EL (cell line): ENCODE measurements around the gene PSMD12.

Experiments
- DNase-seq: peaks from one replicate; pipeline ENCODE4 v3.0.0-alpha.2; 2016

PSMD12 gene

DNA sequence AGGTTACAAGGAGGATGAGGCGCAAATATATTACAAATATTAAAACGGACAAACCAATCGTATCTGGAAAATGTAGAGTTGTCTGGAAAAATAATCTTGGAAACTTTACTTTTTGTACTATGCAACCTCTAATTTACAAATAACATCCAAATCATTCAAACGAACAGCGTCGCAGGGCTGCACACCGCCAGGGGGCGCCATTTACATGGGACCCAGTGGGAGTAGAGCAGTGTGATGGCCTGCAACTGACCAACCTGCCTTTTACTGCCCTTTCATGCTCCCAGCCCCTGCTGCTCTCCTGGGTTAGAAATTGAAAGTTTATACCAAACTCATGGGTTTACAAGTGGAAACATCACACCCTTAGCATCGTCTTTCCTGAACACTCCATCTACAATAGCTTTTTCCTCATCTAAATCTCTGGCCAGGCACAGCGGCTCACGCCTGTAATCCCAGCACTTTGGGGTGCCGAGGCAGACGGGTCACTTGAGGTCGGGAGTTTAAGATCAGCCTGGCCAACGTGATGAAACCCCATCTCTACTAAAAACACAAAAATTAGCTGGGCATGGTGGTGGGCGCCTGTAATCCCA lies 20.7 kb upstream of the PSMD12 start:
- DNase-seq: peak; percentile 48

DNA sequence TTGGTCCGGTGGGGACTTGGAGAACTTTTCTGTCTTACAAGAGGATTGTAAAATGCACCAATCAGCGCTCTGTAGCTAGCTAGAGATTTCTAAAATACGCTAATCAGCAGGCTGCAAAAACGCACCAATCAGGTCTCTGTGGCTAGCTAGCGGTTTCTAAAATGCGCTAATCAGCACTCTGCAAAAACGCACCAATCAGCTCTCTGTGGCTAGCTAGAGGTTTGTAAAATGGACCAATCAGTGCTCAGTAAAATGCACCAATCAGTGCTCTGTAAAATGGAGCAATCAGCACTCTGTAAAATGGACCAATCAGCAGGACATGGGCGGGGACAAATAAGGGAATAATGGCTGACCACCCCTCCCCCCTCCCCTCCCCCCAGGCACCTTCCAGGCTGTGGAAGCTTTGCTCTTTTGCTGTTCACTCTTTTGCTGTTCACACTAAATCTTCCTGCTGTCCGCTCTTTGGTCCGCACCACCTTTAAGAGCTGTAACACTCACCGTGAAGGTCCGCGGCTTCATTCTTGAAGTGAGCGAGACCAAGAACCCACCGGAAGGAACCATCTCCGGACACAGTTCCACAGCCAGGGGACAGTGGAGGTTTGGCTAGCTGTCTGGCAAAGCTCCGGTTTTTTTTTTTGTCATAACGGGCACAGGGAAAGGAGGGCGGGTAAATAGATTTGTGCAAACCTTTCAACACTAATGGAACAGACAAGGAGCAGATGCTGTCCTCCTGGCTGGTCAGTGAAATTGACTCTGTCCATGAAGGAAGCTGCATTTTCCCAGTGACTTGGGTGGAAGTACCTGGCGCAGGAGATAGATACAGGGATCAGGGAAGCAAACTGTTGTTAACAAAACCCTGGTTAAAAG lies 19.0 kb upstream of the PSMD12 start:
- DNase-seq: no peak

DNA sequence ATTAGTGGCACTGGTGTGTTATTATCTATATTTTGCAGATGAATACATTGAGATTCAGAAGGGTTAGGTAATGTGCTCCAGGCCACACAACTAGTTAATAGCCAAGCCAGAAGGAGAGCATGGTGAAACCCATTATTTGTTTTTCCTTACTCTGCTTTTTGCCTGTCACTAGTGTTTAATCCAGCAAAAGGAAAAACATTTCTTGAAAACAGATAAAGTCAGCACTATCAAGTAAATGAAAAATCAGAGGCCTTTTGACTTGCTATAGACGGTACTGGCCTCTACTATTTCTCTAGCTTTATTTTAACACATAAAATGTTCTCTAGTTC lies 15.5 kb upstream of the PSMD12 start:
- no peak for DNase-seq

DNA sequence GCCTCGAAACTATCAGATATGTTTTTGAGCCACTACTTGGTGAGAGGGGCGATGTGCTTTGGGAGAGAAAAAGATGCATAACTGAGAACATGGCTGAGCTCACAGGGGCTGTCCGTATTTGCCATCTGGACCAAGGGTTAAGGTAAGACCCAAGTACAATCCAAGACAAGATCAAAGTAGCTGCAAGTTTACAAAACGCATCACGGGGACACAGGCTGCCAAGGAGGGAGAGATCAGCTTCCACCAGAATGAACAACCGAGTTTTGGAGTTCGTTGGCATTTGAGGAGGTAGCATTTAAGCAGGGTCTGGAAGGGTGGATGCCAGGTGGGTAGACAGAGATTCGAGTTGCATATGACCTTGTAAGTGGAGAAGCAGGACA lies 12.9 kb upstream of the PSMD12 start:
- no peak for DNase-seq

DNA sequence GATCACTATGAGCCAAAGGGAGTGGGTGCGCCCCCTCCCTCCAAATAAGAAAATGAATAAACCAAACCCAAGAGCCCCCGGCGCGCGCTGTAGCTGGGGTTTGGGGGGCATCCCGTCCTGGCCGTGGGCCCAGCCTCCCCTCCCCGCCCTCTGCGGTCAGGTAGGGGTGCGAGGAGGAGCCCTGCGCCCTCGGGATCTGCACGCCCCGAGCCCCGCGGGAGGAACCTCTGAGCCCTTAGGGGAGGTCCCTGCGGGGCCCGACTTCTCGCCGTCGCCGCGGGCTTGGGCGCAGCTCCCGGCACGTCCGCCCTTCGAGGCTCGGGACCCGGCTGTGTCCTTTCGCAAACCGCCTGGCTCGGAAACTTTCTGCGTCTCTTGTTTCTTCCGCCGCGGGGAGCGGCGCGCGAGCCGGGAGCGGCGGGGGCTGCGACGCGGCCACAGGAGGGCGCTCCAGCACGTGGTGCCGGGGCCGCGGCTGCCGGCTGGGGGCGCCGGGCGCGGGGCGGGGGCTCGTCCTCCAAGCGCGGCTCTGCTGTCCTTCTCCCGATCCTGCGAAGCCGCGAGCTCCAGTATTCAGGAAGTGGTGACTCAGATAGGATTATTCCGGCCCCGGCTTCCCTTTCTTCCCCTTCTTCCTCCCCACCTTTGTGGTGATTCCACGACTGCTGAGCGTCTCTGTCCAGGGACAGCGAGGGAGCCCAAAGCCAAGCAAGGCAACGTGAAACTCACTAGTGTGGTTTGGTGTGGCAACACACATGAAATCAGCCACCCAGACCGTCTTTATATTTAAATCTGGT lies 12.3 kb upstream of the PSMD12 start:
- DNase-seq: peak; percentile 84

DNA sequence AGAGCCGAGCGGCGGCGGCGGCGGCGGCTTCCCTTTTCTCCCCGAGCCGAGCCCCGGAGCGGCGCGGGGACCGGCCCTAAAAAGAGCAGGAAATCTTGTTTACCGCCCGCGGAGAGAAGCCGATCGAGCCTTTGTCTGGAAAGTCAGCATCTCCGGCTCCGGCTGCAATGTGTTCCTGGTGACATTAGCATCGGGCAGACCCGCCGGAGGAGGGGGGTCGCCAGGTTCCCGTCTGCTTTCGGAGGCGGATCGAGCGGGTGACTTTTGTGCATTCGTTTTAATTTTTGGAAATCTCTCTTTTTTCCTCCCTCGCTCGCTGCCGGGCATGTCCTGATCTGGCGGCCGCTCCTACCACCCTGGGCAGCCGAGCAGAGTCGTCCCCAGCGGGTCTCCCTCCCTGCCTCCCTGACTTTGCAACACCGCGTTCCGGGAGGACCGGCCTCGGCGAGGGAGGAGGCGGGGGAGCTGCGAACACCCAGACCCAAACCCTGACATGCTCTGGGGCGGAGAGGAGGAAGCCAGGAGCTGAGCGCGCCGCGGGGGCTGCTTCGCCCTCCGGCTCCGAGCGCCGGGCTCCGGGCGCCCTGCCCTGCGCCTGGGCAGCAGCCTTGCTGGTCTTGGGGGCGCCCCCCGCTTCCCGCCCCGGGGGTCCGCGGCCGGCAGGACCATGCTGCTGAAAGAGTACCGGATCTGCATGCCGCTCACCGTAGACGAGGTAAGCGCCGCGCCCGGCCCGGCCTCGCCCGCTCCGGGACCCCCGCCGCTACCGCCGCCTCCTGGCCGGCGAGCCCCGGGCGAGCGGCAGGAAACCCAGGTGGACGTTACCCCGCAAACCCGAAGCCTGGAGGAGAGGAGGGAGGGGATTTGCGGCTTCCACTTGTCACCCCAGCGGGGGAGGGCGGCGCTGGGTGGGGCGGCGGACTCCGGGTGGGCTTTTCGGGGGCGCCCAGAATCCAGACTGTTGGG lies 11.4 kb upstream of the PSMD12 start:
- peak; percentile 56 for DNase-seq

DNA sequence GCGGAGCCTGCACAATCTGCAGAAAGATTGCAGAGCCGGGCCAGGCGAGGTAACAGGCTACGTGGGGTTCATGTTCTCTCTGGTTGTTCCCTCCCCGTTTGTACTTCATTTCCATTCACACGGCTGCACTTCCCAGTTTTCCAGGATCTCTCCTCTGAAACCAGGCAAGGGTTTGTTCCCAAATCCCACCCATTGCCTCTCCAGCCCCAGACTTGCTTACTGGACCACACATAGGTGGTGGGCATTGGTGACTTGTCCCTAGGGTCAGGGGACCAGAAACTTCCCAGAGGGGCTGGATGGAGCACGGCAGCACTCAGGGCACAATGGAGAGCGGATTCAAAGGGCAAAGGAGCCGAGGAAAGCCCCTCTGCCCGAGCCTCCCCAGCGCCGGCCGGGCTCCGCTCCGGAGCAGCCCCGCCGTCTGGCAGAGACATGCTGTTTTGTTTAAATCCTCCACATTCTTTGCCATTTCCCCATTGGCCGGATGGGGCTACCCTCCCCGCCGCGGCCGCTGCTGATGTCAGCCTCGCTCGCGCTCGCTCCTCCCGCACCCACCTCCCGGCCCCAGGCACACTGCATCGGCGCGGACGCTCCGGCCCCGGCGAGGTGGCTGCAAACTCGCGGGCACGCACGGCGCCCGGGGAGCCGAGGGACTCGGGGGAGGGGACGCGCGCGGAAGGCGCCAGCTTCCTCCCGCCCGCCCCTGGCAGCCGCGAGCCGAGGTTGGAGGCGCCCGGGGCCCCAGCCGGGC lies 10.5 kb upstream of the PSMD12 start, which contains the start of gene PITPNC1:
Gene PITPNC1 (plus strand): TSS at position 545 of the 751 bp plus-strand sequence.
- peak; percentile 87 for DNase-seq

DNA sequence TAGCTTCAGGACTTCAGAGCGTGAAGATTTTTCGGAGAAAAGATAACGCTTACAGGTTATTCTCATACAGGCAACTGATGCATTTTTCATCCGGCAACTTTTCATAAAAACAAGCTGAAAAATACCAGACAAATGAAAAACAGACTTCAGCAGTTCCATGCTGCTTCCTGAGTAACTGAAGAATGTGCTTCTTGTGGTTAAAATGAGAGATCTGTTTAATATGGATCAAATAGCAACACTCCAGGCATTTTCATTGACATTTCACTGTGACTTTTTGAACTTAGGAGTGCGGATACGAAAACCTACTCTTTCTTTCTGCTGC lies 10.0 kb upstream of the PSMD12 start:
- DNase-seq: peak; percentile 40

DNA sequence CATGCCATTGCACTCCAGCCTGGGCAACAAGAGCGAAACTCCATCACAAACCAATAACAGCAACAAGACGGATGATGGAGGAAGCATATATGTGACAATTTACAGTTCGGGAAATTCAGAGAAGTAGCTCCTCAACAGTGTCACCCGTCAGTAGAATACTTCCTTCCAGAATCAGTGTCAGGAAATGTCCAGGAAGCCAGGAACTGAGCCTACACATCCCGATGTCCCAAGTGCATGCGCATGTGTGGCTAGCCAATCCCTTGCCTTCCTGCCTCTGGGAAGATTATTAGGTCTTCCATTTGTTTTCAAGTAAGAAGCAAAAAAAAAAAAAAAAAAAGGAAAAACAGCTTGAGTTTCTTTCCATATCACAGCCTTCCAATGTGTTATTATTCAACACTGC lies 9.3 kb upstream of the PSMD12 start:
- no peak for DNase-seq

DNA sequence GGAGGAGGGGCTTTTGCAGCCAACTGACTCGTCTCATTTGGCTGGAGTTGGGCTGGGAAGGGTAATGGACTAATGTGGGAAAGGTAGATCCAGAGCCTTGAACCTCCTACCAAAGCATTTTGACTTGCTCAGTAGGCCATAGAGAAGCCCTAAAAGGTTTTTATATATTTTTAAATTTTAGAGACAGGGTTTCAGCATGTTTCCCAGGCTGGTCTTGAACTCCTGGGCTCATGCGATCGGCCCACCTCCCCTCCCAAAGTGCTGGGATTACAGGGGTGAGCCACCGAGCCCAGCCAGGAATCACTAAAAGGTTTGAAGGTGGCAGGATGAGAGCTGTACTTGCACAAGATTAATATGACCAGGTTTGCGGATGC lies 8.7 kb upstream of the PSMD12 start:
- no peak for DNase-seq

DNA sequence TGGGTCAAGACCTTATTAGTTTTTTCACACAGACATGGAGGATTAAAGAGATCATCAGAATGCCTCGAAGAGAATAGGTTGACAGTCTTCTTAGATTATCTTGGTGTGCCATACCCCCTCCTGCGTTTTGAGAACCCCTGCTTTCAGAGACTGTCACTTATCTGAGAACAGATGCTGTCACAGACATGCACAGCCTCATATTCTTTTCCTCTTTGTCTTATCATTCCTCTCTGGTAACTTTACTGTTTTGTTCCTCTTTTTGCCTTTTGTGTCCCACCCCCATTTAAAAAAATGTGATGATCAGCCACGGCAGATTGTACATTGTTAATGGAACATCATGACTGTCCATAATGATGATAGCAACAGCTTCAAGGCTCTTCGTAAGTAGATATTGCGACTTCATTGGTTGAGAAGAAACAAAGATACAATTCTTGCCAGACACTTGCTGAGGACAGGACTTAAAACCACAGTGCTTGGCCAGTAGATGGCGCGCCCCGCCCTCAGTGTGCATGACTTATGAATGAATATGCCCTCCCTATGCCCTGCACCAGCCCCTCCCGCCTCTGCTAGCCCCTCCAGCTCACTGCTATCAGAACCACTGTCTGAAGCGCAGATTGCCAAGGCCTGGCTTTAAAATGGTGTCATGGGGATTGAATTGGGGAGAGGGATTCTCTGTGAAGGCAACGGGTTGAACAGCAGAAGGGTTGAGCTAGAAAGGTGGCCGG lies 8.1 kb upstream of the PSMD12 start:
- DNase-seq: peak; percentile 81

DNA sequence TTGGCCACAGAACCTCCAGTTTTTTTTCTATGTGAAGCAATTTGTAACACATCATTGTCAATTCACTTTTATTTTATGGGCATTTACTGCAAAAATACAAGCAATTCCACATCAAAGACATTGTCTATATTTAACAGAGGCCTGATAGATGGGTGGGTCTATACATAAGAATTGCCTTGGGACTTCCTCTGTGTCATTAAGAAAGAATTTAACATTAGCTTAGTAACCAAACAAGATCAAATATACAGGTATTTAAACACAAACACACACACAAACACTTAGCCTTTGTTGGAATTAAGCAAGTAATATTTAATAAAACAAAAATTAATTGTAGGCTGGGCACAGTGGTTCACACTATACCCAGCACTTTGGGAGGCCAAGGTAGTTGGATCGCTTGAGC lies 6.4 kb upstream of the PSMD12 start:
- no peak for DNase-seq

DNA sequence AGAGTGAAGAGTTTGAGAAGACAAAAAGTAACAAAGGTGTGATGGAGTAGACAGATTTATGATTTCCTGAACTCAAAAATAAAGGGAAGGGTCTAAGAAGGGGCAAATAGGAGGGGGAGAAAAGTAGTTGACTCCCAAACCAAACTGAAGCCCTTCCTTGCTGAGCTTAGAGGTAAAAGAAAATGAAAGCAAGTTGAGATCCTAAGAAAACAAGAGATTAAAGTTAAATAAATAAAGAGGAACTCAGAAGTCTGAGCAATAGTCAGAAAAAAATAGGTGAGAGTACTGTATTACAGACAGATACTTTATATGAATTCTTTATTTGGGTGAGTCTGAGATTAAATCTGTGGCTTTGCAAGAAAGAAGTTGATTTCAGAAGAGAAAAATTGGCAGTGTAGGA lies 3.3 kb upstream of the PSMD12 start:
- no peak for DNase-seq

DNA sequence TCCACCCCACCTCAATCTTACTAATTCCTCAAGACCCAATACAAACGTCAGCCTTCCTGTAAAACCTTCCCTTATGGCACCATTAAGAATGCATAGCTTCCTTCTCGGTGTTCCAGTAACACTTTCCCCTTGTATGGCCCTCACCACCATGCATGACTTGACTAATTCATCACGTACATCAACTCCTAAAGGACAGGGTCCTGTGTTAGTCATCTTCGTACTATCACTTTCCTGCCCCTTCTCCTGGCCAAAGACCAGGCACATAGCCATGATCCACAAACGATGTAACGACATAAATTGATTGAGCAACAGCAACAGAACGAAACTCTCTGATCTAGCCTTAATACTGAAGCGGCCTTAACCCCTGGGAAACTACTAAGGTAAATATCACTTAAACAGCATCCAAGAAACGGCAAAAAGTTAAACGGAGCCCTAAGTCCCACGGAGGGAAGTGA lies 612 bp downstream of the PSMD12 start:
- DNase-seq: peak; percentile 68

DNA sequence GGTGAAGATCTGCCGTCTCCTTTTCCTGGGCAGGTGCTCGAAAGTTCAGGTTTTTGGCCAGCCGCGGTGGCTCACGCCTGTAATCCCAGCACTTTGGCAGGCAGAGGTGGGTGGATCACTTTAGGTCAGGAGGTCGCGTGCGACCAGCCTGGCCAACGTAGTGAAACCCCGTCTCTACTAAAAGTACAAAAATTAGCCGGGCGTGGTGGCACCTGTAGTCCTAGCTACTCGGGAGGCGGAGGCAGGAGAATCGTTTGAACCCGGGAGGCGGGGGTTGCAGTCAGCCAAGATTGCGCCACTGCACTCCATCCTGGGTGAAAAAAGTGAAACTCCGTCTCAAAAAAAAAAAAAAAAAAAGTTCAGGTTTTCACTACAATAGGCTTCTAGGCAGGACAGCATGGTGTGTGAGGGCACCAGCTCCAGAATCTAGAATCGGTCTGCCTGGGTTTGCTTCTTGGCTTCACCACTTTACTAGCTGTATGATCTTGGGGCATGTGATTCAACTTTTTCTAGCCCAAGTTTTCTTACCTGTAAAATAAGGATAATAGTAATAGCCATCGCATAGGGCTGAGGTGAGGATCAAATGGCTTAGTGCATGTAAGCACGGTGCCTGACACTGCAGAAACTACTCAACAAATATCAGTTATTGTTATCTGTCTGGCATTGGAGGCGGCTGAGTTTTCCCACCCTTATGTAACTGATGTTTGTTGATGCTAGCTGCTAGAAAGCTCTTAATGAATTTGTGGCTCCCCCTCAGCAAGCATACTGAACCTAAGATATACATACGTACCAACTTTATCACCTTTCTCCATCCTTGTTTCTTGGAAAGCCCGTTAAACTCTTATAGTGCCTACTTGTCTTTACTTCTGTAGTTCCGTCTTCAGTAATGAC lies 1.3 kb downstream of the PSMD12 start:
- no peak for DNase-seq

DNA sequence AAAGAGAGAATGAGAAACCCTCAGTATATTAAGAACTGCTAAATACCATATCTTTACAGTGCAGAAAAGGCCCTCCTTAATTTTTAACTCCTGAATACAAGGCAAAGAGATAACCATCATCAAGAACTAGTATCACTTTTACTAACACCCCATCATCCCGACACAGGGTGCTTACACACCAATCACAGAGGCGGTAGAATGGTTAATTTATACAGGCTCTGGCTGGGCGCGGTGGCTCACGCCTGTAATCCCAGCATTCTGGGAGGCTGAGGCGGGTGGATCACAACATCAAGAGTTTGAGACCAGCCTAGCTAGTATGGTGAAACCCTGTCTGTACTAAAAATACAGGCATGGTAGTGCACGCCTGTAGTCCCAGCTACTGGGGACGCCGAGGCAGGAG lies 4.2 kb downstream of the PSMD12 start:
- DNase-seq: no peak

DNA sequence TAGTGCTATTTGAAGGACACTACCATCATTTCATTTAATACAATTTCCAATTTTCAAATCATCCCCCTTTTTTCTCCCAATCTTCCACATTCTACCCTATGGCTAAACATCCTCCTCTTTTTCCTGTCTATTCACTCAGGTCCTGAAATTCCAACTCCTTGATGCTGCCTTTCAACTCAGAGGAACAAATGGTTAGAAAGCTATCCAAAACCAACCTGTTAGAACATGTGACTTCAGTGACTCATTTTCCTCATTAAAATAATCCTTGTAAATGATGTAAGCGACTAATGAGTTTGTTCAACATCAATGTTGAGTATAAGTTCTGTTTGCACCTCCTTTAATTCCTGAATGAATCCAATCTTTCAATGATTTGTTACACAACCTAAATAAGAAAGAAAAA lies 5.5 kb downstream of the PSMD12 start:
- no peak for DNase-seq

DNA sequence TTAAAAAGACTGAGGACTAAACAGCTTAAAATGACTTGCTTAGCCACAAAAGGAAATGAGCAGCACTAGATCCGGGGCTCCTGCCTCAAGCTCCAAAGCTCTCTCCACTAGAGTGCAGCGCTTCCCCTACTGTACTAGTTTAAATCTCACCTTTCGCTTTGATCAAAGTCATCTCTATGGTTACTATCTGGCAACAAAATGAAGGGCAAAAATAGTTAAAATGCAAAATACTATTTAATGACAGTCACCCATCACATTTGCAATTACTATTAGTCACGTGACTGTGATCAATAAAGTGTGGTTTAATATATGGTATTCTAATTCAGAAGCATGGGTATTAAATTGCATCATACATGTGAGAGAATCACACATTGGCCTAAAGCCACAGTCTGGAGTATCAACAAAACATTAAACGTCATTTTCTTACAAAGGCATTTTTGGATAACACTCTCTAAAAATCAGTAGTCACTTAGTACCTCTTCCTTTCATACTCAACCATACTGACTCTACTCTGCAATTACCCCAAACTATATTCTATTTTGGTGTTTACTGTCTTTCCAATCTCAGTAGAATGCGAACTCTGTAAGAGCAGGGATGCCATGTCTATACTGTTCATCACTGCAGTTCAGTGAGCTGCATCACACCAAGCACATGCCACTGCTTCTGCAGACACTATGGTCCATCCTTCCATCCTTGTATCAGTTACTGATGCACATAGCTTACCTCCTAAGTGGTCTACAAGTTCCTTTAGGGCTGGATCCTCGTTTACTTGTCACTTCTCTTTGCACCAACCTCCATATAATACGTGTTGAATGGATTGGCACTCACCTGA lies 6.2 kb downstream of the PSMD12 start:
- peak; percentile 30 for DNase-seq

DNA sequence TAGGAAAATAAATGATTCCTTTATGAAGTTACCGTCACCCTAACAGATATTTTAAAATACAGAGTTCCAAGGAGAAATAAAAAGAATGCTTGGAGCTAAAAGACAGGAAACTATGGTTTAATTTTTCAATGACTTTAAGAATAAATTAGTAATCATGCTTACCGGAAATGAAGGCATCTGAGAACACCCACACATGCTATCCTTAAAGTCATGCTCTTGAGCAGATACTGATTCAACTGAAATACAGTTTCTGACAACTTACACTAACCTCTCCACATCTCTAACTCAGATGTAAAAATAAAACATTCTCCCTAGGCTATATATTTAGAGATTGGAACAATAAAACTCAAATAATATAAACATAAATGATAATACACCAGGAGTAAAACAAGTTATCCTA lies 7.8 kb downstream of the PSMD12 start:
- DNase-seq: no peak
